Keratinocyte (primary cell): Measurements from ENCODE around the gene ORMDL3. TPM values are rescaled to one million over a fixed set of nuclear protein-coding genes. Genes with fewer than 3 reads are reported as not detected.

Experiments used
- DNase-seq: peaks from one replicate; pipeline ENCODE4 v3.0.0-alpha.2; 2011; ENCODE audit warnings: low read depth, missing footprints, low spot score
- FAIRE-seq: peaks from 2 replicates; lab custom pipeline; 2011; peaks lifted over from hg19 to GRCh38; lab: Jason Lieb, UNC
- H2AFZ ChIP-seq: 2 replicates; pipeline ENCODE4 v1.6.0; 2012; ENCODE audit warnings: low read length, control low read depth, inconsistent platforms; ENCODE audit not compliant: control insufficient read depth
- H3K27ac ChIP-seq: 2 replicates; pipeline ENCODE4 v1.5.1; 2011; ENCODE audit warnings: low read length; ENCODE audit not compliant: control insufficient read depth, insufficient read depth
- H3K27me3 ChIP-seq: 3 replicates; pipeline ENCODE4 v1.6.0; 2011; ENCODE audit warnings: low read length; ENCODE audit not compliant: control insufficient read depth, insufficient read depth; ENCODE audit errors: extremely low read depth
- H3K36me3 ChIP-seq, 2 experiments: 2 replicates in 1 of 2; 3 replicates in 1 of 2; pipeline ENCODE4 v1.5.1; 2011; ENCODE audit warnings: low read length in 2 of 2, mild to moderate bottlenecking in 1 of 2; ENCODE audit not compliant: control insufficient read depth in 2 of 2, insufficient read depth in 2 of 2; ENCODE audit errors: extremely low read depth in 1 of 2
- H3K4me1 ChIP-seq: 3 replicates; pipeline ENCODE4 v1.5.1; 2011; ENCODE audit warnings: low read length; ENCODE audit not compliant: control insufficient read depth, insufficient read depth; ENCODE audit errors: extremely low read depth
- H3K4me2 ChIP-seq: 3 replicates; pipeline ENCODE4 v1.6.0; 2011; ENCODE audit warnings: low read depth, low read length; ENCODE audit not compliant: control insufficient read depth, insufficient read depth; ENCODE audit errors: extremely low read depth
- H3K4me3 ChIP-seq, 3 experiments: fragments of 200-600 bp in 1 of 3; sonication (generic) in 1 of 3; 2 replicates in 2 of 3; 3 replicates in 1 of 3; pipeline ENCODE4 v1.5.1; 2011 to 2016; ENCODE audit warnings: low read length in 3 of 3, mild to moderate bottlenecking in 3 of 3, control low read depth in 2 of 3, inconsistent platforms in 1 of 3, low read depth in 1 of 3, mixed read lengths in 1 of 3, mixed run types in 1 of 3, moderate library complexity in 1 of 3; ENCODE audit not compliant: control insufficient read depth in 2 of 3, insufficient read depth in 2 of 3; ENCODE audit errors: extremely low read depth in 1 of 3
- H3K79me2 ChIP-seq: 2 replicates; pipeline ENCODE4 v1.6.0; 2012; ENCODE audit warnings: low read length; ENCODE audit not compliant: control insufficient read depth, insufficient read depth
- H3K9ac ChIP-seq: 3 replicates; pipeline ENCODE4 v1.6.0; 2011; ENCODE audit warnings: low read length; ENCODE audit not compliant: control insufficient read depth, insufficient read depth; ENCODE audit errors: extremely low read depth
- H3K9me1 ChIP-seq: 3 replicates; pipeline ENCODE4 v1.6.0; 2011; ENCODE audit warnings: low read length; ENCODE audit not compliant: control insufficient read depth, insufficient read depth; ENCODE audit errors: extremely low read depth
- H3K9me3 ChIP-seq: 2 replicates; pipeline ENCODE4 v1.5.1; 2012; ENCODE audit warnings: low read depth, low read length; ENCODE audit not compliant: control insufficient read depth
- H4K20me1 ChIP-seq: 3 replicates; pipeline ENCODE4 v1.6.0; 2011; ENCODE audit warnings: low read length; ENCODE audit not compliant: control insufficient read depth, insufficient read depth; ENCODE audit errors: extremely low read depth
- CTCF ChIP-seq, 3 experiments: IDR thresholded peaks in 1 of 3; conservative IDR thresholded peaks in 1 of 3; optimal IDR thresholded peaks in 1 of 3; 2 replicates in 2 of 3; 3 replicates in 1 of 3; pipeline versions ENCODE3 to v1.5.1; 2011; ENCODE audit warnings: low read length in 3 of 3, mild to moderate bottlenecking in 3 of 3, moderate library complexity in 2 of 3, control low read depth in 1 of 3, inconsistent platforms in 1 of 3; ENCODE audit not compliant: insufficient read depth in 2 of 3; ENCODE audit errors: extremely low read depth in 1 of 3
- EZH2 ChIP-seq: IDR thresholded peaks from one replicate; pipeline ENCODE4 v1.6.1; 2012; ENCODE audit warnings: inconsistent platforms, mild to moderate bottlenecking, low read length, moderate library complexity
- dilution Hi-C: fragments of 300-500 bp; cut with MboI; formaldehyde crosslinking; loops from one replicate; pipeline ENCODE4 v1.7.0; 2020; ENCODE audit warnings: low sequenced_read_pairs; ENCODE audit not compliant: extremely low pct_ligation_motif_present
- polyA plus RNA-seq, 5 experiments: library from polyadenylated mRNA; depleted of rRNA in 3 of 5; stranded (reverse) in 3 of 5; stranded (forward) in 1 of 5; unstranded in 1 of 5; fragments of >200 nt; gene quantifications; 1 replicate in 1 of 5; 2 replicates in 3 of 5; 3 replicates in 1 of 5; pipeline versions ENCODE4 v1.2.1 to v1.2.3, GENCODE V29; 2011 to 2012; ENCODE audit warnings: missing spikeins in 2 of 5, low read depth in 1 of 5, low replicate concordance in 1 of 5

The ORMDL3 gene
- polyA plus RNA-seq, 1 donor (not counting 4 experiments of a cell fraction or from before 2014, with no cell fraction given), result 36.3 TPM

DNA sequence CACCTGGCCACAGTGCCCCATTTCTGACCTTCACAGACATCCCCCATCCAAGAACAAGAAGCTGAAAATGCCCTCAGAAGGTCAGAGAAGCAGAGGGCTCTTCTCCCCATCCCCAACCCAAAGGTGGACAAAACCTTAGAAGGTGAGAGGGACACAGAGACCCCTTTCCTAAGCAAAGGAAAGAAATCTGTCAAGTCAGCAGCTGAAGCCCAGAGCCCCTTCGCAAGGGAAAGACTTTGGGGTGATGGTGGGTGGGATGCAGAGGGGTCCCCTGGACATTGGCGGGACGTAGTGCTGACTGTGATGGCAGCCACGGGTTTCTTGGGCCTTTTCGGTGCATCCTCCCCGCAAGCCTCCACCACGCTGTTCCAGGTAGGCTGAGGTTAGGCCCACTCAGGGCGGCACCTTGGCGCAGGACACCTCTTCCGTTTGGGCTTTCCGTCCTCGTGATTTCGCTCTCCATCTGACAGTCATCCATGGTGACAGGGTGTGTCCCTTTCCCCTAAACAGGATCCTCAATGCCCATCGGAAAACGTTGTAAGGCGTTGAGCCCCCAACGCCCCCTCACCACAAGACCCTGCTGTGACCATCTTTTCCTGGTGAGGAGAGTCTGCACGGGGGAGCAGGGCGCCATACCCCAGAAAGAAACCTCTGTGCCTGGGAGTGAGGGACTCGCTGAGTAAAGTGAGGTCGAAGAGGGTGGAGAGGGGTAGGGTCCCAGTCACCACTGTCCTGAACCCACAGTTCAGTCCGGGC is 24.7 kb upstream of the ORMDL3 start:
- TF ChIP-seq CTCF (optimal IDR thresholded peaks at IDR 0.05 in 1 of 3, IDR thresholded peaks at IDR 0.05 in 1 of 3, conservative IDR thresholded peaks at IDR 0.05 in 1 of 3; ENCODE audit: extremely low read depth in 1 of 3, insufficient read depth in 2 of 3, low read length in 3 of 3), result no peak
- no peak for TF ChIP-seq EZH2
- dilution Hi-C loops, result no loop called here
- H3K4me3 ChIP-seq, result peak overlapping the region; percentile 34 to 67 (median 62)
- no peaks in the 10 kb centered on the region for H3K9me3 ChIP-seq
- DNase-seq (no peak), FAIRE-seq (no peak)
- no peak overlapping the region for H3K27ac ChIP-seq
- H3K36me3 ChIP-seq, result no peaks in the 10 kb centered on the region
- peak overlapping the region; percentile 84 for H2AFZ ChIP-seq
- peak overlapping the region; percentile 56 for H3K9ac ChIP-seq
- H3K27me3 ChIP-seq, result peaks cover 5% of the 10 kb centered on the region
- no peaks in the 10 kb centered on the region for H4K20me1 ChIP-seq
- peak overlapping the region; percentile 93 for H3K4me2 ChIP-seq
- H3K4me1 ChIP-seq, result peaks cover 6% of the 10 kb centered on the region
- no peaks in the 10 kb centered on the region for H3K79me2 ChIP-seq
- no peaks in the 10 kb centered on the region for H3K9me1 ChIP-seq

GRCh38 chr17:39950871-39951348 is 23.5 kb upstream of the ORMDL3 start:
- H3K9ac ChIP-seq, result no peak overlapping the region
- H3K4me1 ChIP-seq, result peaks cover 14% of the 10 kb centered on the region
- no peak overlapping the region for H3K27ac ChIP-seq
- H3K9me1 ChIP-seq, result no peaks in the 10 kb centered on the region
- dilution Hi-C loops, result no loop called here
- H3K36me3 ChIP-seq, result no peaks in the 10 kb centered on the region
- no peaks in the 10 kb centered on the region for H3K9me3 ChIP-seq
- no peak for DNase-seq
- FAIRE-seq, result no peak
- no peaks in the 10 kb centered on the region for H3K79me2 ChIP-seq
- H3K4me3 ChIP-seq, result no peak overlapping the region
- H4K20me1 ChIP-seq, result no peaks in the 10 kb centered on the region
- H2AFZ ChIP-seq, result no peak overlapping the region
- H3K4me2 ChIP-seq, result no peak overlapping the region
- TF ChIP-seq EZH2, result no peak
- no peak for TF ChIP-seq CTCF (optimal IDR thresholded peaks at IDR 0.05 in 1 of 3, IDR thresholded peaks at IDR 0.05 in 1 of 3, conservative IDR thresholded peaks at IDR 0.05 in 1 of 3; ENCODE audit: extremely low read depth in 1 of 3, insufficient read depth in 2 of 3, low read length in 3 of 3)
- H3K27me3 ChIP-seq, result peaks cover 9% of the 10 kb centered on the region
